Measurements from ENCODE around the gene ENTHD1.

ENTHD1 gene

DNA sequence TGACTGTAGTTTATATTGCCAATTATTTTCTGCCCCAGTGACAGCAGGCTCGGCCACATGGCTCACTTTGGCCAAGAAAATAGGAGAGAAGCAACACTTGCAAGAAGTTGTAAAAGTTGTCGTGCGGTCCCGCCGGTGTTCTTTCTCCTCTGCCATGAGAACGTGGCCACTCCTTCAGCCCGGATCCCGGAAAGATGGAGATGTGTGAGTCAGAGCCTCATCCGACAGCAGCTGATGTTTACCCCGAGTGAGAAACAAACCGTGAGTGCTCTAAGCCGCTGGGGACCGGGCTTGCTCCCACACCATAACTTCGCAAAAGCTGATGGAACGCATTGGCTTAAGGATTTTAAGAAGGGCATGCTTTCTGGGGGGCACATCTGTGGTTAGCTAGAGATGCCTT is 166.0 kb downstream of the ENTHD1 start:
- peak; percentile 18 for DNase-seq

DNA sequence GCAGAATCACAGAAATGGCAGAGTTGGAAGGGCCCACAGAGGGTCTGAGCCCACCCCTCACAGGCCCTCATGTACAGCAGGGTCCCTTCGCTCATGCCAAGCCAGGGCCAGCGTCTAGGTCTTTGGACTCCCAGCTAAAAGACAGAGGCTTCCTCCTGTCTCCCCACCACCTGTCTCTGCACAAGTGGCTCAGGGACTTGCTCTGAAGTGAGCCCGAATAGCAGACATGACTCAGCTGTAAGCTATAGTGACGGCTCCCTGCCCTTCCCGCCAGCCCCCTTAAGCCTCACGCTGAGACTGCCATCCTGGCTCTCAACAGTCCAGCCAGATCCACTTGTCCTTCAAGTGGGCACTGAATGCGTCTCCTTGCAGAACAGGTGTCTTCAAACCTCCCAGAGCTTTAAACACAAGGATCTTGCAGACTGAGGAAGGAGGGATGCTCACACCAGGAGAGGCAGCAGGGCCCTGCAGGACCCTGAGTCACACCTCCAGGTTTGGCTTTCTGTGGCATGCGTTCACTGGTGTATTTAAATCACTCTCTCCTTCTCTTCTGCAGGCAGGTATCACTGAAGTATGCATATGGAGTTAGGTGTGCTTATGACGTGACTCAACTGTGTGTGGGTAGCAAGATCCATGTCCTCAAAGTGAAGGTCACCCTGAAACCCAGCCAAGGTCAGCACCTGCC is 168.1 kb downstream of the ENTHD1 start:
- DNase-seq = peak; percentile 26

DNA sequence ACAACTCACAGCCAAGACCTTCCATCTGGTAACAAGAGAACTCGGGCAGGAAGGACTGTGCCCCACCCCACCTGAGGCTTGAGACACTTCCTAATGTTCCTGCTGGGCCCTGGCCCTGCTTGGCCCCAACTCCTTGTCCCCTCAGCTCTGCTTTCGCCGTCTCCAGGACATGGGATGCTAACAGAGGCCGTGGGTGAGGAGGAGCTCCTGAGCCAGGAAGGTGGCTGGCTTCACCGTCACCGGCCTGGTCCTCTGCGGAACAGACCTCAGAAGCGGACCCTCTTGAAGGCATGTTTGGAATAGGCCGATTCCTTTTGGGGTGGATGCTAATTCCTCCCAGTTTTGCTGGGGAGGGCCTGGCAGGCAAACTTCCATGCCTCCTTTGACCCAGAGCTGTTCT is 168.7 kb downstream of the ENTHD1 start:
- no peak for DNase-seq

DNA sequence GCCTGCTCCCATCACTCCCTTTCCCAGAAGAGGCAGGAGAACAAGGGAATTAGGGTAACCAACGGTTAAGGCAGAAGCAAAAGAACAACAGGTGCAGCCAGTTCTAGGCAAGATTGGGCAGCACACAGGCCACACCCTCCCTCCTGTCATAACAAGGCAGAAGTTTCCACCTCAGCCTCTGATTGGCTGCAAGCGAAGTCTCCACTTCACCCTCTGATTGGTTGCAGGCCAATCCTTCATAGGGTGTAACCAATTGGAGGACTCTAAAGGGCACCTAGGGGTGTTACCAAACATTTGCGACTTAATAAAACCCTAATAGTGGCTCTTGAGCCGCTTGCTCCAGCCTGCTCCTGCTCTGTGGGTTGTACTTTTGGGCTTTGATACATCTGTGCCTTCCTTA is 169.2 kb downstream of the ENTHD1 start:
- DNase-seq = peak; percentile 4

DNA sequence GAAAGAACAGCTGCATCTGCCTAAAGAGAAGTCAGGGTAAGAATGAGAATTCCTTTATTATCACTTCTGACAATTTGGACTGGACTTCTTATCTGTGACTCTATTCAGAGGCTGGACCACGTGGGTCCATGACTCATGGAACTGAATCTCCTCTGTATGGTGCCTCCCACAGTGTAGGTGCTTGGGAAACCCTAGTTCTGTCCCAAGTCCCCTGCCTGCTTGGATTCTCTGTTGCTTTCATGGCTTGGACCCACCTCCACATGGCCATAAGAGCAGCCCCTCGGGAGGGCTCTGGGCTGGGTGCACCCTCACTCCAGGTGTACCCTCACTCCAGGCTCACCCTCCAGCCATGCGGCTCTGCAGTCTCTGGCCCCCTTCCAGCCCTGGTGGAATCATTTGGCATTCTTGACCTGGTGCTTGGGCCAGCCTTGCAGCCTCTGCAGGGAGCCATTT is 169.6 kb downstream of the ENTHD1 start:
- peak; percentile 3 for DNase-seq

DNA sequence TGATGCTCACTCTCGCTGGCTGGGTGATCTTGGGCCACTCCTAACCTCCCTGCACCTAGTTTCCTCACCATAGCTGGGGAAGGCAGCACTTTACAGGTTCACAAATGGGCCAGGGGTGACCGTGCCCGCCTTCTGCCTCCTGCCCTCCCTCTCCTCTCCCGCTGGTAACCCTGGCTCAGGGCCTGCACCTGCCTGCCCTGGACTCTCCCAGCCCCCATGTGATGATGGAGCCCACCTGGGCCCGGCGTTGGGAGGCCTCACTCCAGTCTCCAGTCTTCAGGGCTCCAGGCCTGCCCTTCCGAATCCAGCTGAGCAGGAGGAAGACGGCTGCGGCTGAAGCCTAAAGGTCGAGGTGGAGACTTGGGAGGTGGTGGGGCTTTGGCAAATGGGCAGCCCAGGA is 170.1 kb downstream of the ENTHD1 start:
- DNase-seq = peak; percentile 4

DNA sequence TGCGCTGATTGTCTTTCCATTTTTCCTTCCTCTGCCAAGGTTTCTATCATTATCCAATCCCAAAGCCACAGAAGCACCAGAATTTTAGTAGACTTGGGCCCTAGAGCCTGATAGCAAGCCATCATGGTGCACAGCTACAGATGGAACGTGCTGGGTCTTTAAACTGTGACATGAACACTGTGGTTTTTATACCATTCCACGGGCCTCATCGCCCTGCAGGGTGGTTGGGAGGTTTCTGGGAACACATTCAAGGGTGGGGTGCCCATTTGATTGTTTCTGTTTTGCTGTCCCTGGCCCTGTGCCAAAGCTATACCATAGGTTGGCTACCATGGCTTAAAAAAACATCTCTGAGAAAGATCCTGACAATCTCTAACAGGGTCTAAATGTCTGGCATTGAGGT is 171.1 kb downstream of the ENTHD1 start:
- peak; percentile 36 for DNase-seq

DNA sequence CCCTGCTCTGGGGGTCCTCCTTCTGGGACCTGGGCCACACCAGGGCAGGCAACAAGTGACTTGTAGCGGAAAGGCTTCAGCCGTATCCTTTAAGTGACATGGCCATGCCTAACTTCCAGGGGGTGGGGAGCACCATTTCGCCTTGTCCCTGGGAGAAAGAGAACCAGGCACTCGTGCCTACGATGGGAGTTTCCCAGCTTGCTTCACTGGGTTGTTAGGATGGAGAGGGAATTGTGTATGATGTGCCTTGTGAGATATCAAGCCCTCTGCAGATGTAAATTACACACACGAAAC is 171.6 kb downstream of the ENTHD1 start:
- peak; percentile 4 for DNase-seq

DNA sequence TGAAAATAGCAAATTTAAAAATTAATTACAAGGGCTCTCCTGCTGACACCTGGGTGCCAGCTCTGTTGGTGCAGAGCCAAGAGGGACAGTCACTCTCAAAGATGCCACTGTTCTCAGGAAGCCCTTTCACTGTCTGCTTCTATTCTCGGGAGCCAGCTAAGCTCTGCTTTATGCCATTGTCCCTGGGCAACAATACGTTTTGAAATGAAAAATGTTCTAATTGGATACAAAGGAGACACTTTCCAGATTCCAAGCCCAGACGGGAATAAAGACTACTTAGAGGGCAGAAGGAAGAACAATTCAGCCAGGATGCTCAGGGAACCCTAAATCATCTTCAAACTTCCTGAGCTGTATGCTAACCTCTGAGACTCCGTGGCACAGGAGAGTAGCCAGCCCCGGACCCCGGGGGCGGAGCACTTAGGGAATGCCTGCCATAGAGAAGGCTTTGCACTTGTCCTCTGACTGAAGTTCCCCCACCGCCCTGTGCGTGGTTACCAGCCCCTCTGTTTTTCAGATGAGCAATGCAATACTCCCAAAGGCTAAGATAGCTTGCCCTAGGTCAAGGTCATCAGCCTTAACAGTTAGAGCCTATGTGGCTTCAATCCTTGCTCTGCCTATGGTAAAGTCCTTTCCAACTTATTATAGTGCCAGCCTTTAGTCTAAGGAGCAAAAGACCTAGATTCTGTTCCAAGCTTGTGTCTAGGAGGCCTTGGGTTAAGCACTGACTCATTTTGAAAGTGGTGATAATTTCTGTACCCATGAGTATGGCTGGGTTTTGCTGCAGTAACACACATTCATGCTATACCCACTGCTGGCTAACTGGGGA is 172.1 kb downstream of the ENTHD1 start:
- peak; percentile 25 for DNase-seq

DNA sequence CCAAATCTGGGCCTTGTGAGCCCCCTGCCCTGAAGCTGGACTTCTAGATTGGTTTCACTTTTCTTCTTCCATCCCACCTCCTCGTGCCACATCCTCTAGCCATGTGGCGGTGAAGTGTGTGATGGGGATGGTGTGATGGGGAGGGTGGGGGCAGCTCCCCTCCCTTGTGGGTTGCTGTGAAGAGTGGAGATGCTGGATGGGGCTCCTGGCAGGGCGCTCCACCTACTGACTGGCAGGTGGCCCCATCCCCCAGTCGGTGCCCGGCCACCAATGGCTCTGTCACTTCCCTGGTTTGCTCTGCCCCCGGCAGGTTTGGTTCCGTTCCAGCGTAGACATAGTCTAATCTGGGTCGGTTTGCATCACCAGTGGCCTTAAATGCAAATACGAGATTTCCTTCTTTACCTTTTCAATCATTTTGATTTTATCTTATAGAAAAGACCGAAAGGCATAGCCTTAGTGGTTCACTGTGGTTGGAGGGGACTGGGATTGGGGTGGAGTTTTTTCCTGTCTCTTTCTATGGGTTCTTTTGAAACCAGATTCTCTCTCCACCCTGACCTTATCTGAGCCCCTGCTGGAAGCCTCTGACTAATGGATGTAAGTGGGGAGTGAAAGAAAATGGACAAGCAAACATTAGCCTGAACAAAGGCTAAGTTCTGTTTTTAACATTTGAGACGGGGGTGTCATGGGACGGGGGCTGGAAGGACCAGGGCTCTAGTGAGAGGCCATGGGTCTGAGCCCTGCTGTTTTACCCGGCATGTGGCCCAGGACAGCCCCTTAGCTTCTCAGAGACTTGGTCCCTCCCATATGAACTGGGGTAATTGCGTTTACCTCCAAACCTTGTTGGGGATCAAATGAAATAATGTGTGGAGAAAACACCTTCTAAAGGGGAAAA is 173.8 kb downstream of the ENTHD1 start:
- peak; percentile 12 for DNase-seq

DNA sequence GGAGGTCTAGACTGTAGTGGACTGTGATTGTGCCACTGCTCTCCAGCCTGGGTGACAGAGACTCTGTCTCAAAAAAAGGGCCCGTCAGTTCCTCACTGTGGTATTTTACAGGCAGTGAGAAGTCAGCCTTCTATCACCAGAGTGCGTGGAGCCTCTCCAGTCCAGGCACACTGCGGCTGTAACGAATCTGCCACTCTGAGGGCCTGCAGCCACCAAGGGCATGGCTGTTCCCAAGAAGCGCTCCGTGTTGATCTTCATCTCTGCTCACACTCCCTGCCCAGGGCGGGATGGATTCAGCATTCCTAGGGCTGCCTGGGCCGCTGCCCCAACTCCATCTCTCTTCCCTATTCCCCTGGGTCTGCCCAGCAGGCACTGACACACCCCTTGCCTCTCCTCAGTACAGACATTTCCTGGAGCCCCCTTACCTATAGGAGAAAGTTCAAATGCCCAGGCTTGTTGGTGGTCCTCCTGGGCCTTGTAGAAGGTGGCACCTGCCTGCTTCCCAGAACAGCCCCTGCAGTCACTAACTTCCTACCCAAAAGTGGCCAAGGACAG is 174.6 kb downstream of the ENTHD1 start:
- peak; percentile 34 for DNase-seq

DNA sequence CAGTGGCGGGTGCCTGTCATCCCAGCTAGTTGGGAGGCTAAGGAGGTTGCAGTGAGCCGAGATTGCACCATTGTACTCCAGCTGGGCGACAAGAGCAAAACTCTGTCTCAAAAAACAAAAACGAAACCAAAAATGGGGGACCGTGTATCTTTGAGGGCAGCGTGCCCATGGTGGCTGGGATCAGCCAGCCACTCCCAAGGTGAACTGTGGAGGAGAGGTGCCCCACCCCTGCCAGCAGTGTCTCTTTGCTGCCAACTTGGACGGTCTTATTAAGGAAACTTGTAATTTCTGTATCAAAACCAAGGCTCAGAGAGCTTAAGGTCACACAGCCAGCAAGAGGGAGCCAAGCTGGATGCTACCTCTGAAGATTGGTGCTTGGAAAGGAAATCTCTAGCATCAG is 175.4 kb downstream of the ENTHD1 start:
- DNase-seq = no peak

DNA sequence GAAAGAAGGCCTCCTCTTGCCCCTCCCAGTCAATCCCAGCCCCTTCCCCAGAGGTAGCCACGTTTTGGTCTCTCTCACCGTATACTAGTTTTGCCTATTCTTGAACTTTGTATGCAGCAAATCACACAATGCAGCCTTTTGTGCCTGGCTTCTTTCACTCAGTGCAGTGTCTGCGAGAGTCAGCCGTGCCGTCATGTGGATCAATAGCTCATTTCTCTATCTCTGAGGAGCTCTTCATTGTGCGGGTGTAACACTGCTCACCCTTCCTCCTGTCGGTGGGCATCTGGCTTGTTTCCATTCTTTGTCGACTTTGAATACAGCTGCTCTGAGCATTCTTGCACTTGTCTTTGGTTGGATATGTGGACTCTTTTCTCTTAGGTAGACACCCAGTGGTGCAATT is 176.5 kb downstream of the ENTHD1 start:
- DNase-seq = no peak

DNA sequence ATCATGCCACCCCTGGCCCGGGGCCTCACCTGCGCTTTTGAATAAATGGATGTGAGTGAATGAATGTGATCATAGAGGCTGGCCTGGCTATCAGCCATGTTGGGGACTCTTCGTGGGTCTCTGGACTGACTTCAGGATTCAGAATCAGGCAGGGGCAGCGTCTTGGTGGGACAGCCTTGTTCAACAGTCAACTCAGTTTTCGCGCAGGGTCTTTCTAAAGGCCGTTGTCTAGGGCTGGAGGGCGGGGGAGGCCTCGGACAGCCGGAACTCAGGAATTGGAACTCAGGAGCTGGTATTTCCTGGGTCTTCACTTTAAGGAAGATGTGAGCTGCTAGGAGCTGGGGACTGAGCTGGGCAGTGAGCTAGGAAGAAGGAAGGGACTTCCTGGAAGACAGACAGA is 177.0 kb downstream of the ENTHD1 start:
- DNase-seq = no peak

DNA sequence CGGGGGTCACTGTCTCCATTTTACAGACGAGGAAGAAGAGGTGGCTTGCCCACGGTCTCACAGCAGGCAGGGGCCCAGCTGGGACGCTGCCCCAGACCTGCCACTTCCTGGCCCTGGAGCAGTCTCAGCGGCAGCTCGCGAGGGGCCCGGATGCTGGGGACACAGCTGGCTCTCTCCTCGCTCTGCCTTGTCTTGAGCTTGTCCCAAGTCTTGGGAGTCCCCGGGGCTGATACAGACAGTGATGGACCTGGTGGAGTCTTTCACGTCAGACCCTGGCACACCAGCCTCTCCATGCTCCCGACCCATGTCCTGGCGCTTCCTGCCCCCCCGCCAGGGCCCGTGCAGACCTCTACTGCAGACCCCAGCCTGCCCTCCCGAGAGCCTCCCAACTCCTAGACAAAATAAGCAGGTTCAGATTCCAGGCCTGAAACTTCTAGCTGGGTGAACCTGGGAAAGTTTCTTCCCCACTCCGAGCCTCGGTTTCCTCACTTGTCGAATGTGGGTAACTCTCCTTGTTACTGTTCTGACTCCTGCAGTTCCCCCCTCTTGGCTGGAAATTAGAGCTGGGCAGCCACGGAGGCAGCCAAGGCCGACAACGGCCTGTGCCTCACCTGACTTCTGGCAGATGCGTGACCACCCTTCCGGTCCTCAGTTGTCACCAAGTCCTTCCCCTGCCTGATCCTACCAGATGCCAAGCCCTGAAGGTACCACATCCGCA is 177.6 kb downstream of the ENTHD1 start:
- DNase-seq = no peak

DNA sequence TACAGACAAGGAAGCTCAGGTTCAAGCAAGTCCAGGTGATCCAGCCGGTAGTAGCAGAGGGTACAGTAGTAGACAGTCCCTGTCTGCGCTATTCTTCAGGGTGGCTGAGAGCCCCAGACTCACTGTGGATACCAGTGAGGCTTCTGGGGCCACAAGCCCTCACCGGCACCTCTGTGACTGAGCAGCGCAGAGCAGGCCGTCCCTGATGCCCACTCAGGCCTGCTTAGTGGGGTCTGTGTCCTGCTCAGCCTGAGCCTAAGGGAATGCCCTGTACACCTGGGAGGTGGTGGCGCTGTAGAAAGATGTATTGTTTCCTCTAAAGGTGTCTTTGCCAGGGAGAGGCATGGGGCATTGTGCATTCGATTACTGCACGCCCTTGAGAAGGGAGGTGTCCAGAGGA is 179.2 kb downstream of the ENTHD1 start:
- DNase-seq = no peak

DNA sequence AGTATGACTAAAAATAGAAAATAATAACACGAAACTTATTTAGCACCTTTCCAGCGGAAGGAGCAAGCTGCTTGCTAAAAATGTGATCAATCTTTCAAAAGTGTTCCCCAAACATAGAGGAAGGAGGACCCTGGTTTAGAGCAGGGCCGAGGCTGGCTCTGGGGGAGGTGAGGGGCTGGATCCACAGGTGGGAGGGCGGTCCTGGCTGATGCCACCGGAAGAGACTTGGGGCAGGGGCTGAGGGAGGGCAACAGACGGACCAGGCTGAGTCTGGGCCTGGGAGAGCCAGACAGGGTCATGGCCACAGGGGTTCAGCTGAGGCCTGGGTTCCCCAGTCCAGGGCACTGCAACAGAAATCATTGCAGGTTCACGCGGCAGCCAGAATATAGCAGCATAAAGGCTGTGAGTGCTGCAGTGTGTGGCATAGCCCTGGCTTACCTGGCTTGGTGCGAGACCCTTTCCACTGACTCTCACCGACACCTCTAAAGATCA is 179.7 kb downstream of the ENTHD1 start:
- DNase-seq = no peak

DNA sequence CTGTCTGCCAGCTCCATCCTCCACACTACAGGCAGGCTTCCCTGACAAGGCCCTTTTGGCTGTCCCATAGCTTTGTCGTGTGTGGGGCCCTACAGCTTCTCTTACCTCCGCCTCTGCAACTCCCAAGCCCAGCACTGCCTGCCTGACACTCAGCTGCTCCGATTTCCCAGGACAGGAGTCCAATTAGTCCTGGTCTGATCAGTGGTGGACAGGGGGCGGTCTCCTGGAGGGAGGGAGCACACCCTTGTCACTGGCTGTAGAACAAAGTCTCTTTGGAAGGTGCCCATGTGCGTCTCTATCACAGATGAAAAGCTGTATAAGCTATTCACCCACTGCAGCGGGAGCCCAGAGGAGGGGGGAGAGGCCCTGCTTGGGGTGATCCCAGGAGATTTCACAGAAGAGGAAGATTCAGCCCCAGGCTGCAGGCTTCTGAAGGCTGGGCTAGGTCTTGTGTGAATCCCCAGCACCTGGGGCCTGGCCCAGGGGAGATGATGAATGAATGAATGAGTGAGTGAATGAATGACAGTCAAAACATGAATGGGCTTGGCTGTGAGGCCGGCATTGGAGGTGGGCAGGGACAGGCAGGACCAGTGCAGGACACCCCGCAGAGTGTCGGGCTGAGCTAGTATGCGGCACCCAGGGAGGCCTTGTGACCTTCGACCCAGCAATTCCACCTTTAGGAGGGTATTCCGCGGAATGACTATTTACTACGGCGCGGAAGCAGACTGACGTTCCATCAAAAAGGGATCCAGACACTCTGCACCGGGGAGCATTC is 180.6 kb downstream of the ENTHD1 start:
- DNase-seq = no peak

DNA sequence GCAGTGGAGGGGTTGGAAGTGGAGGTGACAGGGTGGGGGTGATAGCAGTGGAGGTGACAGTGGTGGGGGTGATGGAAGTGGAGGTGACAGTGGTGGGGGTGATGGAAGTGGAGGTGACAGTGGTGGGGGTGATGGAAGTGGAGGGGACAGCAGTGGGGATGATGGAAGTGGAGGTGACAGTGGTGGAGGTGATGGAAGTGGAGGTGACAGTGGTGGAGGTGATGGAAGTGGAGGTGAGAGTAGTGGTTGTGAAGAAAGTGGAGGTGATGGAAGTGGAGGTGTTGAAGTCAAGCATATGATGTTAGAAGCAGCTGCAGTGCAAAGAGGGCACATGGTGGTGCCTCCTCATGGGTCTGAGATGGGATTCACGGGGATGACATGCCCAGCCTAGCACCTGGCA is 181.5 kb downstream of the ENTHD1 start:
- no peak for DNase-seq

DNA sequence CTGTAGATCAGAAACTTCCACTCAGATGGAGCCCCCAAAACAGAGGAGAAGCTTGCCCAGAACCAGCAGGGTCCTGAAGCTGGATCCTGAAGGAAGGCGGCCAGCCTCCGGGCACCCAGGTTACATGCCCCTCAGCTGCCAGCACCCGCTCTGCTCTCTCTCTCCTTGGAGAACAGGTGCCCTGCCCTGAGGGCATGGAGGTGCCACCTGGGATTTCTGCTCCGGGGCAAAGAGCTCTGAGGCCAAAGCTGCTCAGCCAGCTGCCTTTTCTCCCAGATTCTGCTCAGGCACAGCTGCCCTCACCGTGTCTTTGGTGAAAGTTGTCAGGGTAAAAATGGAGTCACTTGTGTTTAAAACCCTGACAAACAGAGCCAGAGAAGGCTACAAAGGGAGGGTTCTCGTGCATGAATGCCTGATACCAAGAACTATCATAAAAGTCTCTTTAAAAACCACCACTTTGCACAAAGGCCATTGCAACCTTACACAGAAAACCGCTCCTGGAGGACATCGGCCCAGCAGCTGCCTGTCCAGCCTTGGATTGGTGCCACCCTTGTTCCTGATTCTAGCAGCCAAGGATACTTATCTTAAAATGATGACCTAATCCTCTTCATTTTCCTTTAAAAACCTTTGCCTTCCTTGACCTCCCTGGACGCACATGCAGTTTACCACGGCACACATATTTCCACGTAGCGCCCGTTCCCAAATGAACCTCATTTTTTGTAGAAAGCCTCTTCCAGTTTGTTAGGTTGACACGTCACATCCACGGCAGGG is 183.0 kb downstream of the ENTHD1 start:
- DNase-seq = no peak

DNA sequence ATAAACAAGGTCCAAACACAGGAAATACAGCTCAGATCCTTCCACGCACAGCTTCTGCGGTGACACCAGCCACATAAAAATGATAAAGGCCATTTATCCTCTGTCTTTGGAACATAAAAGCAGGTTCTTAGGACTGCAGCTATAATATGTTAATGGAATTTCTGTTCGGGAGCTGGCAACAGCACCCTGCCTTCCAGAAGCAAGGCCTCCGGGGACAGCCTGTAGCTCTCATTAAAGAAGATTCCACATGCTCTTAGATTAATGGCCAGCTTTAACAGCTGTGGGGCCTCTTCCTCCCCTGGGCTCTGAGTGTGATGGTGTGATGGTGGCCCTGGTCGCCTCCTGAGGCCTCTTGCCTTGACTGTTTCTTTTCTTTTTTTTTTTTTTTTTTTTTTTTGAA is 185.7 kb downstream of the ENTHD1 start:
- DNase-seq = no peak

Measured in right forelimb (tissue), 1 donor.